Karpas-422 (cell line): Measurements from ENCODE around the gene RAD51B. TPM values are rescaled to one million over a fixed set of nuclear protein-coding genes. Genes with fewer than 3 reads are reported as not detected.

Experiments used
- DNase-seq: peaks from one replicate; pipeline ENCODE4 v3.0.0-alpha.2; 2015
- H2AFZ ChIP-seq: fragments of 200-600 bp; sonication (generic); 2 replicates; pipeline ENCODE4 v1.6.1; 2014; ENCODE audit warnings: antibody characterized with exemption, low read length, mixed read lengths
- H3K27ac ChIP-seq: fragments of 200-600 bp; sonication (generic); 2 replicates; pipeline ENCODE4 v1.5.1; 2014; ENCODE audit warnings: mild to moderate bottlenecking, low read length, moderate library complexity
- H3K27me3 ChIP-seq: fragments of 200-600 bp; sonication (generic); 2 replicates; pipeline ENCODE4 v1.6.1; 2014; ENCODE audit warnings: low read length, mixed read lengths
- H3K36me3 ChIP-seq: fragments of 200-600 bp; sonication (generic); 2 replicates; pipeline ENCODE4 v1.6.1; 2014; ENCODE audit warnings: low read length, mixed read lengths; ENCODE audit not compliant: insufficient read depth
- H3K4me1 ChIP-seq: fragments of 200-600 bp; sonication (generic); 2 replicates; pipeline ENCODE4 v1.6.1; 2014; ENCODE audit warnings: mild to moderate bottlenecking, low read length, mixed read lengths
- H3K4me2 ChIP-seq: fragments of 200-600 bp; sonication (generic); 2 replicates; pipeline ENCODE4 v1.6.1; 2014; ENCODE audit warnings: low read length, low read depth, mild to moderate bottlenecking; ENCODE audit not compliant: poor library complexity, severe bottlenecking
- H3K4me3 ChIP-seq: fragments of 200-600 bp; sonication (generic); 2 replicates; pipeline ENCODE4 v1.5.1; 2014; ENCODE audit warnings: mild to moderate bottlenecking, antibody characterized with exemption, low read length, mixed read lengths
- H3K79me2 ChIP-seq: fragments of 200-600 bp; sonication (generic); 2 replicates; pipeline ENCODE4 v1.6.1; 2014; ENCODE audit warnings: mild to moderate bottlenecking, low read length, mixed read lengths
- H3K9ac ChIP-seq: fragments of 200-600 bp; sonication (generic); 2 replicates; pipeline ENCODE4 v1.6.0; 2014; ENCODE audit warnings: low read length
- H3K9me2 ChIP-seq: fragments of 200-600 bp; sonication (generic), shearing (Covaris generic); replicated peaks from 2 replicates; pipeline ENCODE4 v1.6.0; 2014; ENCODE audit warnings: mild to moderate bottlenecking, low read length, moderate library complexity; ENCODE audit not compliant: insufficient read depth
- H3K9me3 ChIP-seq: fragments of 300-700, 200-600 bp; sonication (generic); 2 replicates; pipeline ENCODE4 v1.6.1; 2014; ENCODE audit warnings: low read length, mixed read lengths
- H4K20me1 ChIP-seq: fragments of 200-600 bp; sonication (generic); 2 replicates; pipeline ENCODE4 v1.6.1; 2014; ENCODE audit warnings: mild to moderate bottlenecking, antibody characterized with exemption, low read length, low read depth; ENCODE audit not compliant: insufficient read depth
- total RNA-seq: library from RNA; depleted of rRNA; stranded (reverse); fragments of >200 nt; shearing (Covaris generic); gene quantifications from 2 replicates; pipeline ENCODE4 v1.2.3, GENCODE V29; 2014; ENCODE audit warnings: low replicate concordance

The RAD51B gene
- total RNA-seq, 1 experiment from 2014 or later = 107 TPM

GRCh38 chr14:68366656-68367055, 547.1 kb downstream of the RAD51B start:
- H3K27ac ChIP-seq = no peak overlapping the region
- H3K9me3 ChIP-seq = no peaks in the 10 kb centered on the region
- no peaks in the 10 kb centered on the region for H3K4me1 ChIP-seq
- H3K4me3 ChIP-seq = no peak overlapping the region
- H4K20me1 ChIP-seq = no peaks in the 10 kb centered on the region
- H3K4me2 ChIP-seq = no peak overlapping the region
- no peak overlapping the region for H3K9ac ChIP-seq
- H3K36me3 ChIP-seq = no peaks in the 10 kb centered on the region
- DNase-seq = no peak
- no peaks in the 10 kb centered on the region for H3K27me3 ChIP-seq
- no peak overlapping the region for H2AFZ ChIP-seq
- no peaks in the 10 kb centered on the region for H3K79me2 ChIP-seq
- H3K9me2 ChIP-seq = no peaks in the 10 kb centered on the region

GRCh38 chr14:68367536-68367935, 548.0 kb downstream of the RAD51B start:
- no peak for DNase-seq
- no peak overlapping the region for H2AFZ ChIP-seq

GRCh38 chr14:68368850-68369249, 549.3 kb downstream of the RAD51B start:
- DNase-seq = no peak
- H3K27ac ChIP-seq = no peak overlapping the region
- H3K9ac ChIP-seq = no peak overlapping the region
- H4K20me1 ChIP-seq = no peaks in the 10 kb centered on the region
- H2AFZ ChIP-seq = no peak overlapping the region
- no peak overlapping the region for H3K4me3 ChIP-seq
- no peaks in the 10 kb centered on the region for H3K9me2 ChIP-seq
- H3K4me1 ChIP-seq = peaks cover 3% of the 10 kb centered on the region
- H3K4me2 ChIP-seq = no peak overlapping the region
- H3K36me3 ChIP-seq = no peaks in the 10 kb centered on the region
- no peaks in the 10 kb centered on the region for H3K27me3 ChIP-seq
- no peaks in the 10 kb centered on the region for H3K79me2 ChIP-seq
- no peaks in the 10 kb centered on the region for H3K9me3 ChIP-seq

More at GRCh38 chr14:68367536-68367935, 548.0 kb downstream of the RAD51B start:
- Histone ChIP-seq H3K27me3 (no peaks in the 10 kb centered on the region), H3K9ac (no peak overlapping the region), H3K27ac (no peak overlapping the region), H3K9me2 (no peaks in the 10 kb centered on the region), H3K4me2 (no peak overlapping the region), H3K4me3 (no peak overlapping the region), H3K9me3 (no peaks in the 10 kb centered on the region), H3K36me3 (no peaks in the 10 kb centered on the region), H3K4me1 (no peaks in the 10 kb centered on the region), H3K79me2 (no peaks in the 10 kb centered on the region), H4K20me1 (no peaks in the 10 kb centered on the region)

- no peaks in the 10 kb centered on the region for H3K79me2 ChIP-seq
- no peak overlapping the region for H2AFZ ChIP-seq
- no peaks in the 10 kb centered on the region for H3K27me3 ChIP-seq
- H3K9me3 ChIP-seq = no peaks in the 10 kb centered on the region
- H3K9ac ChIP-seq = no peak overlapping the region
- H3K27ac ChIP-seq = no peak overlapping the region
- no peaks in the 10 kb centered on the region for H3K9me2 ChIP-seq
- H3K4me3 ChIP-seq = no peak overlapping the region
- DNase-seq = no peak
- no peak overlapping the region for H3K4me2 ChIP-seq
- no peaks in the 10 kb centered on the region for H3K36me3 ChIP-seq
- H4K20me1 ChIP-seq = no peaks in the 10 kb centered on the region
- peaks cover 9% of the 10 kb centered on the region for H3K4me1 ChIP-seq
Observed at GRCh38 chr14:68369281-68370056, 549.9 kb downstream of the RAD51B start.

DNA sequence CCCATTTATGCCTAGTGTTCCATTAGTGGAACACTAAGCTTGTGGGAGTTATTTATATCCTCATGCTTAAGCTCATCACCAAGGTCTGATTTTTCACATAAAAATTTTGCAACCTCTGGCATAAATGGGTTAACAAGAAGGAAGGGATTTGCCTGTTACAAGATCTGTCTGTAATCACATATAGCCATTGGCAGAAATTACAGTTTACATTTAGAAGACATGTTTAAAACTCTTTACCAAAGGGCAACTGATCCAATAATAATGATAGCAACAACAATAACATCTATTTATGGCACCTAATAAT, 550.4 kb downstream of the RAD51B start:
- no peaks in the 10 kb centered on the region for H3K9me3 ChIP-seq
- H3K4me3 ChIP-seq = no peak overlapping the region
- DNase-seq = no peak
- peaks cover 4% of the 10 kb centered on the region; the same call in 1 of the 2 replicates for H4K20me1 ChIP-seq
- no peaks in the 10 kb centered on the region for H3K79me2 ChIP-seq
- H3K36me3 ChIP-seq = no peaks in the 10 kb centered on the region
- no peaks in the 10 kb centered on the region for H3K9me2 ChIP-seq
- H3K4me2 ChIP-seq = no peak overlapping the region
- H3K27ac ChIP-seq = no peak overlapping the region
- no peak overlapping the region for H3K9ac ChIP-seq
- no peaks in the 10 kb centered on the region for H3K27me3 ChIP-seq
- no peak overlapping the region for H2AFZ ChIP-seq
- H3K4me1 ChIP-seq = peaks cover 9% of the 10 kb centered on the region

DNA sequence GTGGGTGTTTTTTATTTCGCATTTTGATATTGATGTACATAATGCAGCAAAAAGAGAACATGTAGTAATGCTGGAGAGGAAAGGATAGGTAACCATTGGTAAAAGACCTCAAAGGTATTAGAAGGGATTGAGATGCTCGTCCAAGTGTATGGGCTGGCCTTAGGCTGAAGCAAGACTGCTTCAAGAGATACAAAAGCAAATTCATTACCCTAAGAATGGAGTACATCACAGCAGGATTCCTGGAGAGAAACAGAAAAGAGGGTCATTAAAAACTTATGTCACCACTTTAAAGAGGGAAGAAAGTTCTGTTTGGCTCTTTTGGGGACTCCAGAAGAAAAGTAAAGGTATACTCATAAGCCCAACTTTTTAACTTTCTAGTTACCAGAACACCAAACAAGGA, 552.8 kb downstream of the RAD51B start:
- H3K27ac ChIP-seq = no peak overlapping the region
- H4K20me1 ChIP-seq = peaks cover 4% of the 10 kb centered on the region; the same call in 1 of the 2 replicates
- no peaks in the 10 kb centered on the region for H3K36me3 ChIP-seq
- H3K79me2 ChIP-seq = no peaks in the 10 kb centered on the region
- no peak overlapping the region for H3K4me3 ChIP-seq
- peaks cover 9% of the 10 kb centered on the region for H3K4me1 ChIP-seq
- no peak overlapping the region for H3K4me2 ChIP-seq
- DNase-seq = no peak
- no peaks in the 10 kb centered on the region for H3K9me3 ChIP-seq
- no peaks in the 10 kb centered on the region for H3K9me2 ChIP-seq
- no peak overlapping the region for H2AFZ ChIP-seq
- H3K9ac ChIP-seq = no peak overlapping the region
- H3K27me3 ChIP-seq = no peaks in the 10 kb centered on the region

DNA sequence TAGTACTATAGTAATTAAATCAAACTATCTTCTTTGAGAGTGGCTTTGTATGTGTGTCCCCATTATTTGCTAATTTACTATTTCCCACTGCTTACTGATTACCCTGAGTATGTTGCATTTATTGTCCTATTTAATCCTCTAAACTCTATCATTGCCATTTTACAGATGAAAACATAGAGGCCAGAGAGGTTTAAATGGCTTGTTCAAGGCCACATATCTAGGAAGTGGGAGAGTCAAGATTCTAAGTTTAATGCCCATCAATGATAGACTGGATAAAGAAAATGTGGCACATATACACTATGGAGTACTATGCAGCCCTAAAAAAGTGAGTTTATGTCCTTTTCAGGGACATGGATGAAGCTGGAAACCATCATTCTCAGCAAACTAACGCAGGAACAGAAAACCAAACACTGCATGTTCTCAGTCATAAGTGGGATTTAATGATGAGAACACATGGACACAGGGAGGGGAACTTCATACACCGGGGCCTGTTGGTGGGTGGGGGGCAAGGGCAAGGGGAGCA, 553.6 kb downstream of the RAD51B start:
- Histone ChIP-seq H3K36me3 (no peaks in the 10 kb centered on the region), H2AFZ (no peak overlapping the region), H4K20me1 (peaks cover 4% of the 10 kb centered on the region; the same call in 1 of the 2 replicates), H3K79me2 (no peaks in the 10 kb centered on the region), H3K9ac (no peak overlapping the region), H3K9me3 (no peaks in the 10 kb centered on the region), H3K4me3 (no peak overlapping the region), H3K9me2 (no peaks in the 10 kb centered on the region), H3K27me3 (no peaks in the 10 kb centered on the region), H3K27ac (no peak overlapping the region), H3K4me1 (peaks cover 9% of the 10 kb centered on the region), H3K4me2 (no peak overlapping the region)
- DNase-seq = no peak

- H3K4me3 ChIP-seq = no peak overlapping the region
- peak overlapping the region; percentile 5 for H3K4me2 ChIP-seq
Observed at GRCh38 chr14:68373847-68374444, 554.4 kb downstream of the RAD51B start.

More at GRCh38 chr14:68373847-68374444, 554.4 kb downstream of the RAD51B start:
- no peaks in the 10 kb centered on the region for H3K9me3 ChIP-seq
- no peaks in the 10 kb centered on the region for H3K27me3 ChIP-seq
- no peak overlapping the region for H3K27ac ChIP-seq
- peaks cover 7% of the 10 kb centered on the region; the same call in 1 of the 2 replicates for H4K20me1 ChIP-seq
- H3K79me2 ChIP-seq = no peaks in the 10 kb centered on the region
- H3K9me2 ChIP-seq = no peaks in the 10 kb centered on the region
- no peak overlapping the region for H3K9ac ChIP-seq
- no peaks in the 10 kb centered on the region for H3K36me3 ChIP-seq
- peak; percentile 59 for DNase-seq
- H3K4me1 ChIP-seq = peaks cover 9% of the 10 kb centered on the region
- H2AFZ ChIP-seq = no peak overlapping the region
